Glutamatergic neuron (in vitro differentiated cells): Measurements from ENCODE around the gene SLC2A10. TPM values are rescaled to one million over a fixed set of nuclear protein-coding genes. Genes with fewer than 3 reads are reported as not detected.

Source experiments
- DNase-seq: peaks from one replicate; pipeline ENCODE4 v3.0.0; 2022
- H3K27ac Mint-ChIP-seq: one replicate; pipeline ENCODE4 v1.8.0; 2020; ENCODE audit warnings: mild to moderate bottlenecking, mixed read lengths, inconsistent platforms; ENCODE audit not compliant: unreplicated experiment
- H3K27me3 Mint-ChIP-seq: one replicate; pipeline ENCODE4 v1.8.0; 2020; ENCODE audit warnings: mild to moderate bottlenecking, moderate library complexity, mixed read lengths, inconsistent platforms; ENCODE audit not compliant: unreplicated experiment
- H3K36me3 Mint-ChIP-seq: one replicate; pipeline ENCODE4 v1.8.0; 2020; ENCODE audit warnings: mild to moderate bottlenecking, mixed read lengths, inconsistent platforms; ENCODE audit not compliant: unreplicated experiment
- H3K4me1 Mint-ChIP-seq: one replicate; pipeline ENCODE4 v1.8.0; 2020; ENCODE audit warnings: mild to moderate bottlenecking, low read depth, mixed read lengths, inconsistent platforms; ENCODE audit not compliant: unreplicated experiment
- H3K4me3 Mint-ChIP-seq: one replicate; pipeline ENCODE4 v1.8.0; 2020; ENCODE audit warnings: mild to moderate bottlenecking, mixed read lengths, inconsistent platforms; ENCODE audit not compliant: unreplicated experiment
- H3K9me3 Mint-ChIP-seq: one replicate; pipeline ENCODE4 v1.8.0; 2020; ENCODE audit warnings: mild to moderate bottlenecking, moderate library complexity, mixed read lengths, inconsistent platforms; ENCODE audit not compliant: unreplicated experiment
- CTCF ChIP-seq: fragments of 200-600 bp; sonication (generic); IDR thresholded peaks from one replicate; pipeline ENCODE4 v1.5.0; 2021; ENCODE audit not compliant: partially characterized antibody, unreplicated experiment
- total RNA-seq: library from RNA; stranded (reverse); fragmentation: NEBNext Ultra II Directional; extraction: Animal tissue kit (Norgen Biotek cat#: 25700); gene quantifications from one replicate; pipeline ENCODE4 v1.2.1, GENCODE V29; 2021; ENCODE audit not compliant: unreplicated experiment

SLC2A10 gene
- total RNA-seq, 1 donor from 2014 or later, result 0.37 TPM

- TF ChIP-seq CTCF, result no peak
- no peak for DNase-seq
- Mint-ChIP-seq H3K9me3 (no peaks in the 10 kb centered on the region), H3K36me3 (peaks cover 19% of the 10 kb centered on the region), H3K4me1 (no peaks in the 10 kb centered on the region), H3K27ac (no peak overlapping the region), H3K4me3 (no peak overlapping the region), H3K27me3 (no peaks in the 10 kb centered on the region)
These were observed 43.1 kb upstream of the SLC2A10 start for GRCh38 chr20:46666306-46666705.

- Mint-ChIP-seq H3K4me3 (no peak overlapping the region), H3K36me3 (peaks cover 25% of the 10 kb centered on the region)
These were observed 42.5 kb upstream of the SLC2A10 start for GRCh38 chr20:46666818-46667515.

GRCh38 chr20:46670228-46670584, 39.2 kb upstream of the SLC2A10 start:
- no peak for TF ChIP-seq CTCF
- no peak for DNase-seq
- no peak overlapping the region for H3K4me3 Mint-ChIP-seq

More at GRCh38 chr20:46666818-46667515, 42.5 kb upstream of the SLC2A10 start:
- no peaks in the 10 kb centered on the region for H3K4me1 Mint-ChIP-seq
- no peaks in the 10 kb centered on the region for H3K27me3 Mint-ChIP-seq
- H3K9me3 Mint-ChIP-seq, result no peaks in the 10 kb centered on the region
- no peak overlapping the region for H3K27ac Mint-ChIP-seq
- no peak for TF ChIP-seq CTCF
- DNase-seq, result no peak

GRCh38 chr20:46670585-46671584, 38.6 kb upstream of the SLC2A10 start:
- H3K4me1 Mint-ChIP-seq, result peaks cover 14% of the 10 kb centered on the region
- H3K4me3 Mint-ChIP-seq, result no peak overlapping the region
- no peak for TF ChIP-seq CTCF
- peaks cover 9% of the 10 kb centered on the region for H3K9me3 Mint-ChIP-seq
- DNase-seq, result no peak
- peaks cover 5% of the 10 kb centered on the region for H3K27me3 Mint-ChIP-seq
- H3K36me3 Mint-ChIP-seq, result peaks cover 35% of the 10 kb centered on the region
- no peak overlapping the region for H3K27ac Mint-ChIP-seq

More at GRCh38 chr20:46670228-46670584, 39.2 kb upstream of the SLC2A10 start:
- peaks cover 35% of the 10 kb centered on the region for H3K36me3 Mint-ChIP-seq
- H3K4me1 Mint-ChIP-seq, result peaks cover 14% of the 10 kb centered on the region
- H3K27ac Mint-ChIP-seq, result no peak overlapping the region
- H3K9me3 Mint-ChIP-seq, result peaks cover 9% of the 10 kb centered on the region
- H3K27me3 Mint-ChIP-seq, result peaks cover 5% of the 10 kb centered on the region
